H9 (cell line): ENCODE results near the gene LRP1B. TPM values are rescaled to one million over a fixed set of nuclear protein-coding genes. Genes with fewer than 3 reads are reported as not detected.

Experiments
- DNase-seq: peaks from one replicate; pipeline ENCODE4 v3.0.0-alpha.2; 2017
- H2AFZ ChIP-seq: one replicate; pipeline ENCODE4 v1.6.1; 2013; ENCODE audit warnings: mild to moderate bottlenecking, low read length, control low read depth, moderate library complexity
- H2AK5ac ChIP-seq: 2 replicates; pipeline ENCODE4 v1.6.1; 2013; ENCODE audit warnings: low read length, control low read depth, mixed read lengths; ENCODE audit not compliant: insufficient read length
- H2BK120ac ChIP-seq: one replicate; pipeline ENCODE4 v1.6.1; 2013; ENCODE audit warnings: low read depth, mild to moderate bottlenecking, low read length, control low read depth, inconsistent platforms; ENCODE audit not compliant: poor library complexity, severe bottlenecking
- H2BK12ac ChIP-seq: 2 replicates; pipeline ENCODE4 v1.6.1; 2013; ENCODE audit warnings: low read length, control low read depth, mixed read lengths, low read depth; ENCODE audit not compliant: insufficient read length
- H2BK15ac ChIP-seq: 2 replicates; pipeline ENCODE4 v1.6.1; 2013; ENCODE audit warnings: low read depth, low read length, control low read depth
- H2BK20ac ChIP-seq: one replicate; pipeline ENCODE4 v1.6.1; 2013; ENCODE audit warnings: low read depth, mild to moderate bottlenecking, low read length, control low read depth, inconsistent platforms; ENCODE audit not compliant: poor library complexity, severe bottlenecking
- H2BK5ac ChIP-seq: 2 replicates; pipeline ENCODE4 v1.6.1; 2013; ENCODE audit warnings: low read length, control low read depth, mixed read lengths; ENCODE audit not compliant: insufficient read length
- H3K14ac ChIP-seq: 2 replicates; pipeline ENCODE4 v1.6.1; 2013; ENCODE audit warnings: low read length, control low read depth; ENCODE audit not compliant: insufficient read depth
- H3K18ac ChIP-seq: 2 replicates; pipeline ENCODE4 v1.6.1; 2013; ENCODE audit warnings: low read depth, mild to moderate bottlenecking, mixed read lengths, low read length, control low read depth; ENCODE audit not compliant: insufficient read length
- H3K23ac ChIP-seq: 2 replicates; pipeline ENCODE4 v1.6.1; 2013; ENCODE audit warnings: low read length, control low read depth, mixed read lengths, low read depth; ENCODE audit not compliant: insufficient read length
- H3K23me2 ChIP-seq: 2 replicates; pipeline ENCODE4 v1.6.1; 2013; ENCODE audit warnings: low read depth, mild to moderate bottlenecking, mixed read lengths, low read length, control low read depth; ENCODE audit not compliant: insufficient read length, poor library complexity, severe bottlenecking
- H3K27ac ChIP-seq: 2 replicates; pipeline ENCODE4 v1.5.1; 2013; ENCODE audit warnings: low read length, control low read depth, mixed read lengths, low read depth; ENCODE audit not compliant: insufficient read length
- H3K27me3 ChIP-seq: 2 replicates; pipeline ENCODE4 v1.6.1; 2013; ENCODE audit warnings: low read length, control low read depth, inconsistent platforms; ENCODE audit not compliant: insufficient read depth
- H3K4ac ChIP-seq: 2 replicates; pipeline ENCODE4 v1.6.1; 2013; ENCODE audit warnings: low read depth, mild to moderate bottlenecking, control low read depth, inconsistent platforms, low read length, moderate library complexity
- H3K4me1 ChIP-seq: 2 replicates; pipeline ENCODE4 v1.6.1; 2013; ENCODE audit warnings: low read length, control low read depth, inconsistent platforms; ENCODE audit not compliant: insufficient read depth
- H3K4me2 ChIP-seq: 2 replicates; pipeline ENCODE4 v1.6.1; 2013; ENCODE audit warnings: low read length, control low read depth, mixed read lengths; ENCODE audit not compliant: insufficient read length, insufficient read depth
- H3K56ac ChIP-seq: 2 replicates; pipeline ENCODE4 v1.6.1; 2013; ENCODE audit warnings: low read depth, mild to moderate bottlenecking, mixed read lengths, low read length, control low read depth; ENCODE audit not compliant: insufficient read length
- H3K79me1 ChIP-seq: 2 replicates; pipeline ENCODE4 v1.6.1; 2013; ENCODE audit warnings: low read depth, mild to moderate bottlenecking, moderate library complexity, low read length, control low read depth, inconsistent platforms; ENCODE audit not compliant: insufficient read depth, poor library complexity, severe bottlenecking
- H3K79me2 ChIP-seq: 2 replicates; pipeline ENCODE4 v1.6.1; 2013; ENCODE audit warnings: low read length, control low read depth, inconsistent platforms; ENCODE audit not compliant: insufficient read depth
- H3K9ac ChIP-seq: 2 replicates; pipeline ENCODE4 v1.6.1; 2013; ENCODE audit warnings: low read length, control low read depth, mixed read lengths; ENCODE audit not compliant: insufficient read length; ENCODE audit errors: extremely low read depth
- H3K9me3 ChIP-seq: one replicate; pipeline ENCODE4 v1.6.1; 2013; ENCODE audit warnings: low read depth, low read length, inconsistent platforms; ENCODE audit not compliant: control insufficient read depth
- H3T11ph ChIP-seq: one replicate; pipeline ENCODE4 v1.6.1; 2013; ENCODE audit warnings: mild to moderate bottlenecking, low read length, control low read depth, inconsistent platforms
- H4K20me1 ChIP-seq: one replicate; pipeline ENCODE4 v1.6.1; 2013; ENCODE audit not compliant: control insufficient read depth, insufficient read length, insufficient read depth
- H4K5ac ChIP-seq: 2 replicates; pipeline ENCODE4 v1.6.1; 2013; ENCODE audit warnings: low read depth, mild to moderate bottlenecking, mixed read lengths, low read length, control low read depth; ENCODE audit not compliant: insufficient read length
- H4K8ac ChIP-seq: replicated peaks from 2 replicates; pipeline ENCODE4 v1.6.1; 2013; ENCODE audit warnings: low read length, control low read depth, mixed read lengths, low read depth; ENCODE audit not compliant: insufficient read length
- H4K91ac ChIP-seq: 2 replicates; pipeline ENCODE4 v1.6.1; 2013; ENCODE audit warnings: low read depth, mild to moderate bottlenecking, moderate library complexity, mixed read lengths, low read length, control low read depth; ENCODE audit not compliant: insufficient read length
- H3K27ac Mint-ChIP-seq, 3 experiments: 2 replicates in 2 of 3; 3 replicates in 1 of 3; pipeline ENCODE4 v1.8.0; 2020 to 2021; ENCODE audit warnings: mixed read lengths in 3 of 3, mild to moderate bottlenecking in 1 of 3, moderate library complexity in 1 of 3
- H3K27me3 Mint-ChIP-seq: 2 replicates; pipeline ENCODE4 v1.8.0; 2021; ENCODE audit warnings: low read depth, mild to moderate bottlenecking, moderate library complexity, mixed read lengths
- H3K36me3 Mint-ChIP-seq, 3 experiments: 2 replicates in 2 of 3; 3 replicates in 1 of 3; pipeline ENCODE4 v1.8.0; 2020 to 2021; ENCODE audit warnings: low read depth in 3 of 3, mixed read lengths in 3 of 3; ENCODE audit not compliant: insufficient read depth in 1 of 3
- H3K4me1 Mint-ChIP-seq, 2 experiments: 2 replicates each; pipeline ENCODE4 v1.8.0; 2020; ENCODE audit warnings: mixed read lengths in 2 of 2
- H3K4me3 Mint-ChIP-seq, 2 experiments: 2 replicates in 1 of 2; 3 replicates in 1 of 2; pipeline ENCODE4 v1.8.0; 2020 to 2021; ENCODE audit warnings: mild to moderate bottlenecking in 2 of 2, mixed read lengths in 2 of 2, moderate library complexity in 1 of 2
- H3K9me3 Mint-ChIP-seq, 2 experiments: 2 replicates in 1 of 2; 3 replicates in 1 of 2; pipeline ENCODE4 v1.8.0; 2020; ENCODE audit warnings: mild to moderate bottlenecking in 2 of 2, mixed read lengths in 2 of 2, moderate library complexity in 1 of 2
- CTCF ChIP-seq: fragments of 200-600 bp; sonication (generic); conservative IDR thresholded peaks from 3 replicates; pipeline ENCODE4 v1.8.0; 2021; ENCODE audit warnings: antibody characterized with exemption, mild to moderate bottlenecking
- WGBS: extraction: QIAGEN DNeasy Blood & Tissue Kit; methylation state at CpG from one replicate; pipeline ENCODE4 v1.1.7; 2013; ENCODE audit warnings: missing lambda C conversion rate, low lambda C conversion rate, mixed read lengths; ENCODE audit not compliant: insufficient read length; ENCODE audit errors: extremely low coverage; 5-methylcytosine and 5-hydroxymethylcytosine counted together
- total RNA-seq: library from RNA; stranded (reverse); gene quantifications from 2 replicates; pipeline ENCODE4 v1.2.1, GENCODE V29; 2021

LRP1B gene
- total RNA-seq, 1 experiment from 2014 or later, result not detected

DNA sequence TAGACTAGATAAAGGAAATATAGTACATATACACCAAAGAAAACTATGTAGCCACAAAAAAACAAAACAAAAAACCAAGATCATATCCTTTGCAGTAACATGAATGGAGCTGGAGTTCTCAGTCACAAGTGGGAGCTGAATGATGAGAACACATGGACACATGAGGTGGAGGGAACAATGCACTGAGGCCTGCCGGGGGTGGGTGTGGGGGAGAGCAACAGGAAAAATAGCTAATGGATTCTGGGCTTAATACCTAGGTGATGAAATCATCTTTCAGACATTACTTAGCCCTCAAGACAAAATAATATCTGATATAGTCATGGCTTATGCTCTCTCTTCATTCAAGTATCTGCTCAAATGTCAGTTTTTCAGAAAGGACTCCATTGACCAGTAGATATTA is 930.6 kb downstream of the LRP1B start:
- H3K9me3 Mint-ChIP-seq, result no peaks in the 10 kb centered on the region
- Histone ChIP-seq H3K27ac (no peak overlapping the region), H3K23me2 (no peaks in the 10 kb centered on the region)

More for the DNA sequence above, 930.6 kb downstream of the LRP1B start:
- Mint-ChIP-seq H3K27ac (no peak overlapping the region; a peak in 1 of 7 replicates), H3K4me3 (no peak overlapping the region), H3K36me3 (no peaks in the 10 kb centered on the region), H3K4me1 (no peaks in the 10 kb centered on the region), H3K27me3 (no peaks in the 10 kb centered on the region)
- DNase-seq, result no peak
- Histone ChIP-seq H3K9ac (no peak overlapping the region), H3K18ac (no peak overlapping the region), H3K9me3 (no peaks in the 10 kb centered on the region), H2AK5ac (no peak overlapping the region), H4K20me1 (no peaks in the 10 kb centered on the region), H2BK120ac (no peak overlapping the region), H4K5ac (no peak overlapping the region), H2BK12ac (no peak overlapping the region), H4K8ac (no peak overlapping the region), H3T11ph (no peak overlapping the region), H2BK5ac (no peak overlapping the region), H3K4me1 (no peaks in the 10 kb centered on the region), H3K23ac (no peak overlapping the region), H4K91ac (no peak overlapping the region), H3K56ac (no peak overlapping the region), H2AFZ (no peak overlapping the region), H3K4me2 (no peak overlapping the region), H2BK15ac (no peak overlapping the region), H3K27me3 (no peaks in the 10 kb centered on the region), H3K14ac (no peak overlapping the region), H3K79me2 (no peaks in the 10 kb centered on the region), H2BK20ac (no peak overlapping the region), H3K4ac (no peak overlapping the region), H3K79me1 (no peaks in the 10 kb centered on the region)
- no CpG with 5 or more reads among the region's 1 CpG for whole genome bisulfite sequencing
- TF ChIP-seq CTCF, result no peak
